HG03159 (cell line): ENCODE measurements around the gene DAAM2.

Experiments
- ATAC-seq: cut with Tn5 transposase; IDR thresholded peaks from one replicate; pipeline ENCODE4 v1.9.1; 2021; ENCODE audit warnings: mild to moderate bottlenecking, moderate library complexity; ENCODE audit not compliant: unreplicated experiment

DAAM2 gene

GRCh38 chr6:39925191-39925930, 133.2 kb downstream of the DAAM2 start:
- ATAC-seq = no peak

GRCh38 chr6:39925931-39926290, 133.7 kb downstream of the DAAM2 start:
- ATAC-seq = no peak

GRCh38 chr6:39926668-39927067, 134.5 kb downstream of the DAAM2 start:
- ATAC-seq = no peak

- no peak for ATAC-seq
These were observed 135.0 kb downstream of the DAAM2 start for GRCh38 chr6:39927159-39927558.

GRCh38 chr6:39929039-39929732, 137.0 kb downstream of the DAAM2 start:
- no peak for ATAC-seq

GRCh38 chr6:39929733-39930461, 137.7 kb downstream of the DAAM2 start:
- no peak for ATAC-seq

- ATAC-seq = no peak
These were observed 138.4 kb downstream of the DAAM2 start for GRCh38 chr6:39930540-39930939.

- ATAC-seq = no peak
These were observed 139.4 kb downstream of the DAAM2 start for GRCh38 chr6:39931607-39932006.

GRCh38 chr6:39932386-39932910, 140.3 kb downstream of the DAAM2 start:
- ATAC-seq = no peak

- ATAC-seq = no peak
These were observed 141.5 kb downstream of the DAAM2 start for GRCh38 chr6:39933669-39934130.

GRCh38 chr6:39934131-39934757, 142.1 kb downstream of the DAAM2 start, which contains the start of gene MOCS1:
Gene MOCS1 (minus strand): TSS chr6:39934462. CDS start chr6:39934417, 45 bp downstream.
- ATAC-seq = no peak

GRCh38 chr6:39935241-39935640, 143.1 kb downstream of the DAAM2 start:
- no peak for ATAC-seq

GRCh38 chr6:39936857-39937256, 144.7 kb downstream of the DAAM2 start:
- no peak for ATAC-seq

- ATAC-seq = no peak
These were observed 145.6 kb downstream of the DAAM2 start for GRCh38 chr6:39937686-39938333.

- no peak for ATAC-seq
These were observed 146.8 kb downstream of the DAAM2 start for GRCh38 chr6:39938773-39939654.

GRCh38 chr6:39941138-39941537, 149.0 kb downstream of the DAAM2 start:
- ATAC-seq = no peak

- ATAC-seq = no peak
These were observed 149.6 kb downstream of the DAAM2 start for GRCh38 chr6:39941820-39942219.

GRCh38 chr6:39942903-39943580, 150.9 kb downstream of the DAAM2 start:
- ATAC-seq = no peak

- ATAC-seq = no peak
These were observed 153.4 kb downstream of the DAAM2 start for GRCh38 chr6:39945626-39946025.
